NCI-H524 (cell line): ENCODE data around the gene ATP6V0D1.
A peak's percentile ranks its signal among the peaks of the same experiment; 100 is the strongest.

Source experiments
- DNase-seq, 2 experiments: peaks; one replicate each; lab custom pipeline; 2025; lab: John Stamatoyannopoulos, UW

Gene ATP6V0D1

GRCh38 chr16:67463059-67463458 lies 17.9 kb downstream of the ATP6V0D1 start:
- DNase-seq = no peak

- no peak for DNase-seq
Observed at GRCh38 chr16:67462279-67462655, 18.7 kb downstream of the ATP6V0D1 start.

GRCh38 chr16:67461600-67462278 lies 19.2 kb downstream of the ATP6V0D1 start:
- DNase-seq = no peak

GRCh38 chr16:67460961-67461360 lies 20.0 kb downstream of the ATP6V0D1 start:
- DNase-seq = no peak

- DNase-seq = peak in 1 of 2 experiments; percentile 28
Observed at GRCh38 chr16:67460168-67460567, 20.8 kb downstream of the ATP6V0D1 start.

- DNase-seq = no peak
Observed at GRCh38 chr16:67459861-67460150, 21.2 kb downstream of the ATP6V0D1 start.

GRCh38 chr16:67459066-67459860 lies 21.7 kb downstream of the ATP6V0D1 start:
- DNase-seq = peak; percentile 70 to 85

- no peak for DNase-seq
Observed at GRCh38 chr16:67458121-67458641, 22.8 kb downstream of the ATP6V0D1 start.

- no peak for DNase-seq
Observed at GRCh38 chr16:67457611-67458010, 23.3 kb downstream of the ATP6V0D1 start.

GRCh38 chr16:67456391-67457081 lies 24.4 kb downstream of the ATP6V0D1 start:
- peak; percentile 8 to 43 for DNase-seq

- DNase-seq = no peak
Observed at GRCh38 chr16:67454852-67455251, 26.1 kb downstream of the ATP6V0D1 start.

GRCh38 chr16:67454104-67454503 lies 26.9 kb downstream of the ATP6V0D1 start:
- DNase-seq = no peak

GRCh38 chr16:67451704-67452435 lies 29.1 kb downstream of the ATP6V0D1 start:
- DNase-seq = no peak

- DNase-seq = no peak
Observed at GRCh38 chr16:67451061-67451703, 29.8 kb downstream of the ATP6V0D1 start.

GRCh38 chr16:67449739-67450138 lies 31.2 kb downstream of the ATP6V0D1 start:
- DNase-seq = no peak

GRCh38 chr16:67449336-67449735 lies 31.6 kb downstream of the ATP6V0D1 start:
- DNase-seq = peak in 1 of 2 experiments; percentile 55

GRCh38 chr16:67448580-67448979 lies 32.4 kb downstream of the ATP6V0D1 start:
- no peak for DNase-seq

GRCh38 chr16:67447508-67448076 lies 33.4 kb downstream of the ATP6V0D1 start:
- DNase-seq = peak; percentile 17 to 59

- no peak for DNase-seq
Observed at GRCh38 chr16:67446968-67447507, 33.9 kb downstream of the ATP6V0D1 start.

- DNase-seq = no peak
Observed at GRCh38 chr16:67445913-67446907, 34.7 kb downstream of the ATP6V0D1 start.
